Activated gamma-delta T cell (primary cell): ENCODE measurements around the gene CETP.
"Not testable (repeated sequence)": the region's sequence is repeated elsewhere in the genome, so short reads cannot be mapped to it uniquely, and the experiment has no call there.

Experiments used
- DNase-seq: peaks from one replicate; lab custom pipeline; 2025; lab: John Stamatoyannopoulos, UW

CETP gene

GRCh38 chr16:56998861-56999260 is 37.1 kb downstream of the CETP start:
- DNase-seq, result no peak

- DNase-seq, result no peak
Measured at GRCh38 chr16:56999409-57000270, 37.9 kb downstream of the CETP start.

- DNase-seq, result no peak
Measured at GRCh38 chr16:57000271-57001025, 38.7 kb downstream of the CETP start.

- no peak for DNase-seq
Measured at GRCh38 chr16:57001026-57001679, 39.4 kb downstream of the CETP start.

- no peak for DNase-seq
Measured at GRCh38 chr16:57003439-57004386, 42.0 kb downstream of the CETP start.

GRCh38 chr16:57004387-57005250 is 42.9 kb downstream of the CETP start:
- DNase-seq, result no peak

- not testable (repeated sequence) for DNase-seq
Measured at GRCh38 chr16:57005597-57005996, 43.8 kb downstream of the CETP start.

GRCh38 chr16:57007050-57007449 is 45.3 kb downstream of the CETP start:
- DNase-seq, result no peak

- DNase-seq, result no peak
Measured at GRCh38 chr16:57007530-57007929, 45.8 kb downstream of the CETP start.

GRCh38 chr16:57008440-57008839 is 46.7 kb downstream of the CETP start:
- DNase-seq, result no peak

GRCh38 chr16:57009643-57010170 is 48.0 kb downstream of the CETP start:
- DNase-seq, result no peak

- DNase-seq, result no peak
Measured at GRCh38 chr16:57012353-57012752, 50.6 kb downstream of the CETP start.

GRCh38 chr16:57013229-57013628 is 51.5 kb downstream of the CETP start:
- DNase-seq, result no peak

- DNase-seq, result no peak
Measured at GRCh38 chr16:57013902-57014301, 52.2 kb downstream of the CETP start.

GRCh38 chr16:57016301-57016700 is 54.6 kb downstream of the CETP start:
- DNase-seq, result no peak

GRCh38 chr16:57016831-57017230 is 55.1 kb downstream of the CETP start:
- no peak for DNase-seq

GRCh38 chr16:57017251-57017650 is 55.5 kb downstream of the CETP start:
- DNase-seq, result no peak

- no peak for DNase-seq
Measured at GRCh38 chr16:57019746-57020145, 58.0 kb downstream of the CETP start.

- DNase-seq, result no peak
Measured at GRCh38 chr16:57020651-57021050, 58.9 kb downstream of the CETP start.

GRCh38 chr16:57021757-57022156 is 60.0 kb downstream of the CETP start:
- DNase-seq, result no peak
